Ascending aorta (tissue), 2 donors: ENCODE measurements around the gene TICRR. TPM values are rescaled to one million over a fixed set of nuclear protein-coding genes. Genes with fewer than 3 reads are reported as not detected.
"Not testable (repeated sequence)": the region's sequence is repeated elsewhere in the genome, so short reads cannot be mapped to it uniquely, and the experiment has no call there.

ENCODE experiments used
- DNase-seq, 2 donors: peaks; one replicate each; pipeline ENCODE4 v3.0.0-alpha.2; 2019; ENCODE audit warnings: low spot score in 2 of 2
- H3K27ac ChIP-seq, 2 donors: fragments of 200-600 bp; sonication (generic); one replicate each; pipeline ENCODE4 v1.5.1; 2016 to 2017; ENCODE audit warnings: mild to moderate bottlenecking in 1 of 2
- H3K27me3 ChIP-seq: fragments of 200-600 bp; sonication (generic); one replicate; pipeline ENCODE4 v1.5.1; 2017
- H3K36me3 ChIP-seq, 2 donors: fragments of 200-600 bp; sonication (generic); one replicate each; pipeline ENCODE4 v1.5.1; 2016
- H3K4me1 ChIP-seq, 2 donors: fragments of 200-600 bp; sonication (generic); one replicate each; pipeline ENCODE4 v1.5.1; 2016 to 2017; ENCODE audit warnings: mild to moderate bottlenecking in 1 of 2
- H3K4me3 ChIP-seq, 2 donors: fragments of 200-600 bp; sonication (generic); one replicate each; pipeline ENCODE4 v1.5.1; 2016 to 2017; ENCODE audit warnings: mild to moderate bottlenecking in 1 of 2
- H3K9me3 ChIP-seq, 2 donors: fragments of 200-600 bp; sonication (generic); one replicate each; pipeline ENCODE4 v1.5.1; 2016
- CTCF ChIP-seq, 3 experiments: fragments of 200-600 bp in 2 of 3; fragments of 450-650 bp in 1 of 3; sonication (generic) in 2 of 3; IDR thresholded peaks; one replicate each; pipeline ENCODE4 v1.5.1; 2016 to 2019; ENCODE audit warnings: antibody characterized with exemption in 3 of 3, mild to moderate bottlenecking in 1 of 3, moderate library complexity in 1 of 3
- intact Hi-C: fragments of 100-400 bp; cut with DNase I; formaldehyde crosslinking; loops from one replicate; pipeline ENCODE4 v1.15.1; 2023
- total RNA-seq: library from RNA; depleted of rRNA; stranded (reverse); fragments of >200 nt; gene quantifications from one replicate; pipeline ENCODE4 v1.1.0, GENCODE V29; 2016

The TICRR gene
- total RNA-seq, 1 donor from 2014 or later: not detected

GRCh38 chr15:89569090-89569745 is 6.1 kb upstream of the TICRR start:
- H3K27ac ChIP-seq: no peak overlapping the region
- no peaks in the 10 kb centered on the region for H3K27me3 ChIP-seq
- intact Hi-C loops: no loop called here
- H3K9me3 ChIP-seq: no peaks in the 10 kb centered on the region
- H3K4me3 ChIP-seq: no peak overlapping the region
- DNase-seq: no peak
- no peaks in the 10 kb centered on the region for H3K36me3 ChIP-seq
- TF ChIP-seq CTCF (IDR thresholded peaks at IDR 0.05): no peak
- no peaks in the 10 kb centered on the region for H3K4me1 ChIP-seq

GRCh38 chr15:89575656-89576416 is 567 bp downstream of the TICRR start:
- Histone ChIP-seq H3K4me3 (peak overlapping the region; percentile 61 to 77), H3K4me1 (peaks cover 7 to 8% of the 10 kb centered on the region in 2 donors), H3K27me3 (no peaks in the 10 kb centered on the region), H3K36me3 (no peaks in the 10 kb centered on the region), H3K9me3 (no peaks in the 10 kb centered on the region), H3K27ac (no peak overlapping the region)
- peak in 1 of 2 donors; percentile 64 for DNase-seq
- no peak for TF ChIP-seq CTCF (IDR thresholded peaks at IDR 0.05)
- intact Hi-C loops: no loop called here

GRCh38 chr15:89576417-89576773 is 1.1 kb downstream of the TICRR start:
- H3K9me3 ChIP-seq: no peaks in the 10 kb centered on the region
- intact Hi-C loops: no loop called here
- peaks cover 7 to 8% of the 10 kb centered on the region in 2 donors for H3K4me1 ChIP-seq
- no peak overlapping the region for H3K27ac ChIP-seq
- no peaks in the 10 kb centered on the region for H3K36me3 ChIP-seq
- peak overlapping the region in 1 of 2 donors; percentile 77 for H3K4me3 ChIP-seq
- no peaks in the 10 kb centered on the region for H3K27me3 ChIP-seq
- no peak for TF ChIP-seq CTCF (IDR thresholded peaks at IDR 0.05)
- no peak for DNase-seq

GRCh38 chr15:89577776-89578115 is 2.5 kb downstream of the TICRR start:
- TF ChIP-seq CTCF (IDR thresholded peaks at IDR 0.05): no peak
- intact Hi-C loops: no loop called here
- Histone ChIP-seq H3K27me3 (no peaks in the 10 kb centered on the region), H3K9me3 (no peaks in the 10 kb centered on the region), H3K4me3 (no peak overlapping the region), H3K4me1 (peaks cover 7 to 8% of the 10 kb centered on the region in 2 donors), H3K27ac (no peak overlapping the region), H3K36me3 (no peaks in the 10 kb centered on the region)
- DNase-seq: no peak

- Histone ChIP-seq H3K4me1 (peaks cover 7 to 8% of the 10 kb centered on the region in 2 donors), H3K27ac (no peak overlapping the region), H3K36me3 (no peaks in the 10 kb centered on the region), H3K27me3 (no peaks in the 10 kb centered on the region), H3K9me3 (no peaks in the 10 kb centered on the region), H3K4me3 (no peak overlapping the region)
- TF ChIP-seq CTCF (IDR thresholded peaks at IDR 0.05): no peak
- DNase-seq: no peak
- intact Hi-C loops: no loop called here
These were observed 2.9 kb downstream of the TICRR start for GRCh38 chr15:89578146-89578545.

- intact Hi-C loops: not testable (repeated sequence)
These were observed 5.5 kb downstream of the TICRR start for GRCh38 chr15:89580747-89581146.

More at GRCh38 chr15:89580747-89581146, 5.5 kb downstream of the TICRR start:
- not testable (repeated sequence) for H3K36me3 ChIP-seq, H3K27me3 ChIP-seq, H3K4me1 ChIP-seq, DNase-seq, H3K4me3 ChIP-seq, H3K27ac ChIP-seq, H3K9me3 ChIP-seq
